K562 (cell line): ENCODE measurements around the gene CBY3. TPM values are rescaled to one million over a fixed set of nuclear protein-coding genes. Genes with fewer than 3 reads are reported as not detected.
"Not testable (repeated sequence)": the region's sequence is repeated elsewhere in the genome, so short reads cannot be mapped to it uniquely, and the experiment has no call there.

Experiments used
- ATAC-seq: fragments of 200-7000 bp; cut with Tn5 transposase; 3 replicates; pipeline ENCODE4 v1.9.1; 2020; ENCODE audit warnings: moderate library complexity
- BruUV-seq: library from RNA; stranded (reverse); fragments of 400-500 nt; replicated peaks from 2 replicates; lab custom pipeline; 2021; lab: Mats Ljungman, UMichigan
- CTCF ChIA-PET: fragments of 300-600 bp; formaldehyde crosslinking; extraction: SDS; loops from one replicate; lab custom pipeline; 2021; ENCODE audit warnings: low intra/inter-chr PET ratio; lab: Yijun Ruan, JAX
- POLR2A ChIA-PET: fragments of 300-600, 350-650 bp; sonication (Branson Sonifier 250); formaldehyde crosslinking; extraction: SDS; loops from one replicate; lab custom pipeline; 2021; ENCODE audit warnings: antibody characterized with exemption, inconsistent platforms; lab: Yijun Ruan, JAX
- DNase-seq, 4 experiments: peaks; one replicate each; pipeline versions ENCODE4 v3.0.0 to v3.0.0-alpha.2; 2011 to 2018; ENCODE audit warnings: low spot score in 3 of 4, mixed read lengths in 3 of 4; ENCODE audit errors: extremely low read depth in 1 of 4
- FAIRE-seq: peaks from 2 replicates; lab custom pipeline; 2011; peaks lifted over from hg19 to GRCh38; lab: Jason Lieb, UNC
- H2AFZ ChIP-seq: 2 replicates; pipeline ENCODE4 v1.6.0; 2011; ENCODE audit warnings: low read depth, low read length, control low read depth, inconsistent platforms
- H3K27ac ChIP-seq: fragments of 200-600 bp; 3 replicates; pipeline ENCODE4 v1.8.0; 2011; ENCODE audit warnings: low read depth, mild to moderate bottlenecking, control low read depth, inconsistent platforms, low read length, moderate library complexity, mixed read lengths; ENCODE audit errors: extremely low read depth
- H3K27me3 ChIP-seq, 2 experiments: fragments of 300-600 bp in 1 of 2; 2 replicates in 1 of 2; 3 replicates in 1 of 2; pipeline versions ENCODE4 v1.6.0 to v1.8.0; 2011; ENCODE audit warnings: inconsistent platforms in 2 of 2, low read length in 2 of 2, mild to moderate bottlenecking in 1 of 2, mixed read lengths in 1 of 2, moderate library complexity in 1 of 2; ENCODE audit not compliant: control insufficient read depth in 2 of 2, insufficient read depth in 2 of 2
- H3K36me3 ChIP-seq: fragments of 300-600 bp; 3 replicates; pipeline ENCODE4 v1.8.0; 2011; ENCODE audit warnings: mild to moderate bottlenecking, low read length, inconsistent platforms; ENCODE audit not compliant: control insufficient read depth, insufficient read depth
- H3K4me1 ChIP-seq, 2 experiments: fragments of 200-600 bp in 1 of 2; replicated peaks in 1 of 2; 2 replicates in 1 of 2; 3 replicates in 1 of 2; pipeline versions ENCODE4 v1.5.1 to v1.8.0; 2011; ENCODE audit warnings: inconsistent platforms in 2 of 2, low read length in 2 of 2, mild to moderate bottlenecking in 1 of 2, mixed read lengths in 1 of 2, moderate library complexity in 1 of 2; ENCODE audit not compliant: control insufficient read depth in 2 of 2, insufficient read depth in 2 of 2
- H3K4me2 ChIP-seq: 2 replicates; pipeline ENCODE4 v1.6.1; 2011; ENCODE audit warnings: low read length, control low read depth, inconsistent platforms, mixed read lengths; ENCODE audit not compliant: insufficient read depth
- H3K4me3 ChIP-seq: fragments of 200-600 bp; sonication (generic), shearing (Covaris generic); 2 replicates; pipeline ENCODE4 v1.5.1; 2016; ENCODE audit warnings: control low read depth, inconsistent platforms
- H3K79me2 ChIP-seq: fragments of 200-600 bp; 3 replicates; pipeline ENCODE4 v1.8.0; 2011; ENCODE audit warnings: low read length, inconsistent platforms; ENCODE audit not compliant: control insufficient read depth, insufficient read depth
- H3K9ac ChIP-seq, 2 experiments: 2 replicates each; pipeline versions ENCODE4 v1.6.0 to v1.6.1; 2011; ENCODE audit warnings: low read depth in 2 of 2, low read length in 2 of 2, control low read depth in 1 of 2, inconsistent platforms in 1 of 2, mild to moderate bottlenecking in 1 of 2, mixed read lengths in 1 of 2; ENCODE audit not compliant: insufficient read depth in 1 of 2
- H3K9me1 ChIP-seq: one replicate; pipeline ENCODE4 v1.6.0; 2011; ENCODE audit warnings: inconsistent platforms, mild to moderate bottlenecking, low read length, moderate library complexity; ENCODE audit not compliant: control insufficient read depth, insufficient read depth
- H3K9me3 ChIP-seq: replicated peaks from 2 replicates; pipeline ENCODE4 v1.5.1; 2011; ENCODE audit warnings: low read depth, low read length, inconsistent platforms; ENCODE audit not compliant: control insufficient read depth, insufficient read depth
- H4K20me1 ChIP-seq: replicated peaks from 2 replicates; pipeline ENCODE4 v1.6.1; 2011; ENCODE audit warnings: low read length, inconsistent platforms, mixed read lengths; ENCODE audit not compliant: control insufficient read depth, insufficient read depth
- GABPA ChIP-seq: fragments of 200-800 bp; sonication (Bioruptor generic); conservative IDR thresholded peaks from 2 replicates; pipeline ENCODE4 v1.6.1; 2016; ENCODE audit warnings: low read depth, missing genetic modification characterization, missing compliant biosample characterization
- POLR2G ChIP-seq: fragments of 200-400 bp; formaldehyde crosslinking; IDR thresholded peaks from 2 replicates; pipeline ENCODE4 v1.6.1; 2017; ENCODE audit warnings: low read depth, mild to moderate bottlenecking, antibody characterized with exemption, low read length, moderate library complexity
- RBFOX2 ChIP-seq: fragments of 200-400 bp; formaldehyde crosslinking; IDR thresholded peaks from 2 replicates; pipeline ENCODE4 v1.6.1; 2017; ENCODE audit warnings: low read depth, mild to moderate bottlenecking, low read length, moderate library complexity
- WGBS: fragments of 100-300 bp; shearing (Covaris generic); methylation state at CpG from one replicate; pipeline ENCODE4 v1.1.6; 2016; ENCODE audit warnings: low coverage, mixed read lengths; ENCODE audit not compliant: insufficient coverage; ENCODE audit errors: missing lambda C conversion rate; 5-methylcytosine and 5-hydroxymethylcytosine counted together
- in situ Hi-C: fragments of 300-500 bp; cut with MboI; formaldehyde crosslinking; loops from 4 replicates; pipeline ENCODE4 v1.15.0; 2018; ENCODE audit warnings: inconsistent platforms, mixed read lengths
- intact Hi-C: fragments of 100-400 bp; cut with micrococcal nuclease; formaldehyde crosslinking; loops from 2 replicates; pipeline ENCODE4 v1.14.2; 2022
- polyA plus RNA-seq, 8 experiments: library from polyadenylated mRNA; depleted of rRNA in 4 of 8; stranded (reverse) in 5 of 8; unstranded in 3 of 8; fragments of >200 nt; fragmentation: Nextera tagmentation in 2 of 8; fragmentation: Illumina TruSeq in 1 of 8; extraction: Ambion mirVana in 2 of 8; extraction: Trizol in 1 of 8; gene quantifications; 2 replicates each; pipeline versions ENCODE4 v1.2.1 to v1.2.3, GENCODE V29; 2011 to 2014; ENCODE audit warnings: inconsistent platforms in 1 of 8, missing spikeins in 1 of 8
- total RNA-seq, 7 experiments: library from RNA; depleted of rRNA in 6 of 7; stranded (reverse); fragments of >200 nt in 6 of 7; fragmentation: Illumina TruSeq in 2 of 7; extraction: Trizol in 2 of 7; gene quantifications; 2 replicates each; pipeline versions ENCODE4 v1.2.1 to v1.2.3, GENCODE V29; 2011 to 2021; ENCODE audit warnings: low replicate concordance in 1 of 7
- TF ChIP-seq, protein P1 (sequence below), 2 experiments: IDR thresholded peaks; 2 replicates each; pipeline ENCODE4 v1.6.1; 2011; ENCODE audit warnings: borderline replicate concordance in 1 of 2, control low read depth in 1 of 2, low read depth in 1 of 2, low read length in 1 of 2, mild to moderate bottlenecking in 1 of 2, mixed read lengths in 1 of 2, moderate library complexity in 1 of 2; ENCODE audit not compliant: insufficient read depth in 1 of 2, insufficient read length in 1 of 2, poor library complexity in 1 of 2, severe bottlenecking in 1 of 2; ENCODE audit errors: extremely low read depth in 1 of 2

CBY3 gene
- total and polyA plus RNA-seq, 9 of the 15 experiments (the other 6 are each of a cell fraction or from before 2014, with no cell fraction given), result not detected

DNA sequence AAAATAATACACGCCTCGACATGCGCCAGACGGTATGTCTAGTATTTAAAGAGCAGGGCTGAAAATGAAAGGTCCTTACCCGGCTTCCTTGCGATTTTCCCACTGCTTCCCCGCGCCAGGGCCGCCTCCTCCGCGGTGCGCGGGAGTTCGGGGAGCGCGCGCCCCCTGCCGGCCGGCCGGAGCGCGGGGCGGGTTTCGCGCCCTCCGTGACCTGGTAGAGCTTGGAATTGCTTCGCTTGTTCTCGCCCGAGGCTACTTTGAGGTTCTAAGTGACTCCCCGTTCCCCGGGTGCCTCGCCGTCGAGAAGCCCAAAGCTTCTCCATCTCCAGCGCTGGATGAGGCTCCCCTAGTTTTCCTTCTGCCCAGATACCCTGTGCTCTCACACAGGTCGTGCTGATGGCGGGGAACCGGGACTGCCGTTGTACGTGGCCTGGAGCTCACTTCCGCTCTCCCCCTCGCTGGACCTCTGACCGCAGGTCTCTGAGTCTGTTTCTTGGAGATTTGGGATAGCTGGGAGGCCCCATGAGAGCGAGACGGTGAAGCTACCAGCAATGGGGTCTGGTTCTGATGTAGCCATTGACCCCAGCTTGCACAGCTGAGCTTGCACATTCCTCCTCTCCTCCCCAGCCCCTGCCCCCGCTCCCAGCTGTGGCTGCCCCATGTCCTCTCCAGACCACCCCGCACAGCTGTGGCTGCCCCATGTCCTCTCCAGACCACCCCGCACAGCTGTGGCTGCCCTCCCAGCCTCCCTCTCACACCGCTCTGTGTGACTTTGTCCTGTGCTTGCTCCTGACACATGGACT is 46.3 kb downstream of the CBY3 start:
- H3K4me2 ChIP-seq, H3K27ac ChIP-seq, H4K20me1 ChIP-seq, H3K79me2 ChIP-seq, POLR2A ChIA-PET, in situ Hi-C loops, H3K9me1 ChIP-seq, H3K27me3 ChIP-seq, H3K9me3 ChIP-seq, intact Hi-C loops, H3K4me1 ChIP-seq, DNase-seq, H3K36me3 ChIP-seq, H3K4me3 ChIP-seq, CTCF ChIA-PET: not testable (repeated sequence)
- peak overlapping the region; percentile 76 for H2AFZ ChIP-seq
- TSS peak; percentile 93 for BruUV-seq
- ATAC-seq, result peak; percentile 98
- peak; percentile 93 for FAIRE-seq
- TF ChIP-seq POLR2G (peak; percentile 44; the same call in 1 of the 2 replicates), GABPA (peak; percentile 35), RBFOX2 (peak; percentile 38)
- TF ChIP-seq, protein P1, sequence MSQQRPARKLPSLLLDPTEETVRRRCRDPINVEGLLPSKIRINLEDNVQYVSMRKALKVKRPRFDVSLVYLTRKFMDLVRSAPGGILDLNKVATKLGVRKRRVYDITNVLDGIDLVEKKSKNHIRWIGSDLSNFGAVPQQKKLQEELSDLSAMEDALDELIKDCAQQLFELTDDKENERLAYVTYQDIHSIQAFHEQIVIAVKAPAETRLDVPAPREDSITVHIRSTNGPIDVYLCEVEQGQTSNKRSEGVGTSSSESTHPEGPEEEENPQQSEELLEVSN (IDR thresholded peaks at IDR 0.05; ENCODE audit: borderline replicate concordance in 1 of 2, extremely low read depth in 1 of 2, insufficient read depth in 1 of 2, insufficient read length in 1 of 2, low read depth in 1 of 2, low read length in 1 of 2, poor library complexity in 1 of 2, severe bottlenecking in 1 of 2), result peak in 1 of 2 experiments; percentile 37
- 26% methylated on average over 9 of the region's 49 CpGs for WGBS
- H3K9ac ChIP-seq, result peak overlapping the region in 1 of 2 experiments; percentile 87; a peak in 2 of 4 replicates

DNA sequence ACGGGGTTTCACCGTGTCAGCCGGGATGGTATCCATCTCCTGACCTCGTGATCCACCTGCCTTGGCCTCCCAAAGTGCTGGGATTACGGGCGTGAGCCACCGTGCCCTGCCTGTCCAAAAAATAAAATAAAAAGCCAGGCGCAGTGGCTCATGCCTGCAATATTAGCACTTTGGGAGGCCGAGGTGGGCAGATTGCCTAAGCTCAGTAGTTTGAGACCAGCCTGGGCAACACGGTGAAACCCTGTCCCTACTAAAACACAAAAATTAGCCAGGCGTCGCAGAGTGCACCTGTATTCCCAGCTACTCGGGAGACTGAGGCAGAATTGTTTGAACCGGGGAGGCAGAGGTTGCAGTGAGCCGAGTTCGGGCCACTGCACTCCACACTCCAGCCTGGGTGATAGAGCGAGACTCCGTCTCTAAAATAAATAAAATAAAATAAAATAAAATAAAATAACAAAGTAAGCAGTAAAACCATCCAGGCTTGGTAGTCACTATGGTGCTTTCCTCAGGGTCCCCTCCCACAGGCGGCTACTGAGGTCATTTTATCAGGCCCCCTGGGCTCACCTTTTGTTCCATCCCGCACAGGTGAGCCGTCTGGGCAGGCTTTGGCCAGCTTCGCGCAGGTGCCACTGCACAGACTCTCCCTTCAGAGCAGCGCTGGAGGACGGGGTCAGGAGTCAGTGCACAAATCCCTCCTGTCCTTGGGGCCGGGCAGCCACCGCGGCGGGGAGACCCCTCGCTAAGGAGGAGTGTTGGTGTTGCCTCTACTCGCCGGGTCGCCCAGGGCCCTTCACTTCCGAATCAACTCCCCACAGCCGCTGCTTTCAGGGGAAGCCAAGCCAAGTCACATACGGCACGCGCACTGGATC is 47.1 kb downstream of the CBY3 start:
- H3K9me1 ChIP-seq, BruUV-seq, H2AFZ ChIP-seq, H4K20me1 ChIP-seq, H3K27me3 ChIP-seq, H3K27ac ChIP-seq, CTCF ChIA-PET, in situ Hi-C loops, H3K79me2 ChIP-seq, DNase-seq, H3K36me3 ChIP-seq, H3K4me1 ChIP-seq, FAIRE-seq, H3K9me3 ChIP-seq, intact Hi-C loops, H3K4me3 ChIP-seq: not testable (repeated sequence)
- POLR2A ChIA-PET, result interaction anchor here (1.1 kb wide), 1 partner anchor 10 kb away, joined by 9 read pairs; the partner anchor contains the start of gene HNRNPH1
- Histone ChIP-seq H3K9ac (peak overlapping the region in 1 of 2 experiments; percentile 71; a peak in 2 of 4 replicates), H3K4me2 (peak overlapping the region; percentile 52)
- 62% methylated on average over 12 of the region's 38 CpGs for WGBS
- ATAC-seq, result peak; percentile 74
